HG03139 (cell line): ENCODE measurements around the gene IRF2.
A peak's percentile ranks its signal among the peaks of the same experiment; 100 is the strongest.
"Not testable (repeated sequence)": the region's sequence is repeated elsewhere in the genome, so short reads cannot be mapped to it uniquely, and the experiment has no call there.

Experiments
- ATAC-seq: cut with Tn5 transposase; IDR thresholded peaks from one replicate; pipeline ENCODE4 v1.9.1; 2021; ENCODE audit not compliant: unreplicated experiment

The IRF2 gene

GRCh38 chr4:184349283-184350039 is 124.9 kb downstream of the IRF2 start:
- ATAC-seq = no peak

- ATAC-seq = no peak
Observed at GRCh38 chr4:184348311-184349233, 125.8 kb downstream of the IRF2 start.

GRCh38 chr4:184347251-184348239 is 126.8 kb downstream of the IRF2 start:
- peak; percentile 68 for ATAC-seq

- no peak for ATAC-seq
Observed at GRCh38 chr4:184346682-184347081, 127.7 kb downstream of the IRF2 start.

- not testable (repeated sequence) for ATAC-seq
Observed at GRCh38 chr4:184346273-184346672, 128.1 kb downstream of the IRF2 start.

GRCh38 chr4:184345573-184345922 is 128.8 kb downstream of the IRF2 start:
- no peak for ATAC-seq

- no peak for ATAC-seq
Observed at GRCh38 chr4:184344899-184345572, 129.3 kb downstream of the IRF2 start.

- ATAC-seq = no peak
Observed at GRCh38 chr4:184344435-184344834, 129.9 kb downstream of the IRF2 start.

- peak; percentile 32 for ATAC-seq
Observed at GRCh38 chr4:184343502-184344177, 130.7 kb downstream of the IRF2 start.

- not testable (repeated sequence) for ATAC-seq
Observed at GRCh38 chr4:184342857-184343237, 131.5 kb downstream of the IRF2 start.

- ATAC-seq = no peak
Observed at GRCh38 chr4:184342167-184342856, 132.0 kb downstream of the IRF2 start.

GRCh38 chr4:184339398-184340193 is 134.8 kb downstream of the IRF2 start:
- ATAC-seq = not testable (repeated sequence)

GRCh38 chr4:184337907-184338306 is 136.4 kb downstream of the IRF2 start:
- ATAC-seq = no peak
